MCF 10A (cell line): ENCODE data around the gene TUT4. TPM values are rescaled to one million over a fixed set of nuclear protein-coding genes. Genes with fewer than 3 reads are reported as not detected.

Source experiments
- BruUV-seq: library from RNA; stranded (reverse); fragments of 400-500 nt; replicated peaks from 2 replicates; lab custom pipeline; 2021; lab: Mats Ljungman, UMichigan
- CTCF ChIA-PET: fragments of 300-600 bp; sonication (Branson Sonifier 250); formaldehyde crosslinking; extraction: SDS; loops from one replicate; lab custom pipeline; 2021; ENCODE audit warnings: antibody characterized with exemption, inconsistent platforms; lab: Yijun Ruan, JAX
- POLR2A ChIA-PET: fragments of 300-600, 350-650 bp; sonication (Branson Sonifier 250); formaldehyde crosslinking; extraction: SDS; loops from one replicate; lab custom pipeline; 2020; ENCODE audit warnings: antibody characterized with exemption, inconsistent platforms; lab: Yijun Ruan, JAX
- DNase-seq: peaks from one replicate; pipeline ENCODE4 v3.0.0-alpha.2; 2018; ENCODE audit not compliant: unreplicated experiment
- H3K27ac Mint-ChIP-seq: one replicate; pipeline ENCODE4 v1.8.0; 2022; ENCODE audit warnings: mild to moderate bottlenecking, low read depth, mixed read lengths; ENCODE audit not compliant: unreplicated experiment
- H3K27me3 Mint-ChIP-seq: one replicate; pipeline ENCODE4 v1.8.0; 2022; ENCODE audit warnings: mixed read lengths; ENCODE audit not compliant: insufficient read depth, unreplicated experiment
- H3K36me3 Mint-ChIP-seq: one replicate; pipeline ENCODE4 v1.8.0; 2022; ENCODE audit warnings: mild to moderate bottlenecking, moderate library complexity, mixed read lengths; ENCODE audit not compliant: insufficient read depth, unreplicated experiment
- H3K4me1 Mint-ChIP-seq: one replicate; pipeline ENCODE4 v1.8.0; 2022; ENCODE audit warnings: mixed read lengths; ENCODE audit not compliant: insufficient read depth, unreplicated experiment
- H3K4me3 Mint-ChIP-seq: one replicate; pipeline ENCODE4 v1.8.0; 2022; ENCODE audit warnings: mild to moderate bottlenecking, moderate library complexity, mixed read lengths; ENCODE audit not compliant: unreplicated experiment
- H3K9me3 Mint-ChIP-seq: one replicate; pipeline ENCODE4 v1.8.0; 2022; ENCODE audit warnings: mixed read lengths; ENCODE audit not compliant: unreplicated experiment
- CTCF ChIP-seq: fragments of 200-600 bp; IDR thresholded peaks from one replicate; pipeline ENCODE4 v1.8.0; 2022; ENCODE audit warnings: antibody characterized with exemption, mild to moderate bottlenecking; ENCODE audit not compliant: unreplicated experiment
- intact Hi-C: fragments of 100-400 bp; cut with micrococcal nuclease; formaldehyde crosslinking; loops from 2 replicates; pipeline ENCODE4 v1.14.1; 2022
- total RNA-seq: library from RNA; stranded (reverse); gene quantifications from 2 replicates; pipeline ENCODE4 v1.2.3, GENCODE V29; 2022

Gene TUT4
- total RNA-seq, 1 experiment from 2014 or later: 90.7 TPM

DNA sequence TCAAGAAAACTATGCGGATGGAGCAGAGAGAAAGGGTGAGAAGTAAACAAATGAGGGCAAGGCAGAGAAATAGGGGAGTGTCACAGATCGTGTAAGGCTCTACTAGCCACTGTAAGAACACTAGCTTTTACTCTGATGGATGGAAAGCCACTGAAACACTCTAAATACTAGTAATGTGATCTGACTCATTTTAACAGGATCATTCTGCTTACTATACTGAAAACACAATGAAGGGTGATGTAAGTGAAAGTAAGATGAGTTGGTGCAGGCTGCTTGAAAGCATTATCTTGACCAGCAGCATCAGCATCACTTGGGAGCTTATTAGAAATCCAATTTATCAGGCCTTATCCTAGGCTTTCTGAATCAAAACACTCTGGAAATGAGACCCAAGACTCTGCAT is 32.7 kb downstream of the TUT4 start:
- ChIA-PET POLR2A (interaction anchor here (0.7 to 1.0 kb wide), 4 partner anchors 9 to 150 kb away, joined by 3 to 4 read pairs (median 4); no protein-coding TSS in a partner anchor), CTCF (interaction anchor here (0.6 kb wide), 1 partner anchor 162 kb away, joined by 7 read pairs; no protein-coding TSS in a partner anchor)
- no peak for DNase-seq
- intact Hi-C loops: no loop called here
- H3K36me3 Mint-ChIP-seq: peaks cover 76% of the 10 kb centered on the region
- no peak overlapping the region for H3K27ac Mint-ChIP-seq
- no peaks in the 10 kb centered on the region for H3K9me3 Mint-ChIP-seq
- no peak overlapping the region for H3K4me3 Mint-ChIP-seq
- TF ChIP-seq CTCF: no peak
- H3K4me1 Mint-ChIP-seq: peaks cover 11% of the 10 kb centered on the region
- BruUV-seq: no TSS peak
- H3K27me3 Mint-ChIP-seq: no peaks in the 10 kb centered on the region

GRCh38 chr1:52518962-52519361 is 33.9 kb downstream of the TUT4 start:
- DNase-seq: no peak
- CTCF ChIA-PET: no interaction called here
- H3K4me3 Mint-ChIP-seq: no peak overlapping the region
- POLR2A ChIA-PET: no interaction called here
- peaks cover 72% of the 10 kb centered on the region for H3K36me3 Mint-ChIP-seq
- TF ChIP-seq CTCF: no peak
- H3K27ac Mint-ChIP-seq: no peak overlapping the region
- no peaks in the 10 kb centered on the region for H3K9me3 Mint-ChIP-seq
- intact Hi-C loops: no loop called here
- BruUV-seq: no TSS peak
- peaks cover 11% of the 10 kb centered on the region for H3K4me1 Mint-ChIP-seq
- no peaks in the 10 kb centered on the region for H3K27me3 Mint-ChIP-seq

GRCh38 chr1:52511851-52512615 is 40.9 kb downstream of the TUT4 start:
- Mint-ChIP-seq H3K27ac (no peak overlapping the region), H3K4me3 (no peak overlapping the region), H3K4me1 (peaks cover 7% of the 10 kb centered on the region), H3K9me3 (no peaks in the 10 kb centered on the region), H3K36me3 (peaks cover 85% of the 10 kb centered on the region), H3K27me3 (no peaks in the 10 kb centered on the region)
- intact Hi-C loops: no loop called here
- ChIA-PET CTCF (interaction anchor here (1.1 kb wide), 1 partner anchor 175 kb away, joined by 4 read pairs; no protein-coding TSS in a partner anchor), POLR2A (interaction anchor here (0.6 to 1.6 kb wide), 2 partner anchors 9 to 74 kb away, joined by 3 to 8 read pairs; no protein-coding TSS in a partner anchor)
- no peak for DNase-seq
- no peak for TF ChIP-seq CTCF
- no TSS peak for BruUV-seq

GRCh38 chr1:52511439-52511838 is 41.5 kb downstream of the TUT4 start:
- CTCF ChIA-PET: interaction anchor here (0.7 to 1.1 kb wide), 2 partner anchors 175 to 1315 kb away, joined by 3 to 4 read pairs; no protein-coding TSS in a partner anchor
- intact Hi-C loops: no loop called here
- no TSS peak for BruUV-seq

More at GRCh38 chr1:52511439-52511838, 41.5 kb downstream of the TUT4 start:
- H3K9me3 Mint-ChIP-seq: no peaks in the 10 kb centered on the region
- no peak for DNase-seq
- peaks cover 85% of the 10 kb centered on the region for H3K36me3 Mint-ChIP-seq
- H3K27me3 Mint-ChIP-seq: no peaks in the 10 kb centered on the region
- TF ChIP-seq CTCF: no peak
- peaks cover 7% of the 10 kb centered on the region for H3K4me1 Mint-ChIP-seq
- POLR2A ChIA-PET: interaction anchor here (0.6 to 1.6 kb wide), 3 partner anchors 9 to 182 kb away, joined by 3 to 8 read pairs (median 4); partner anchors contain the start of gene TUT4
- no peak overlapping the region for H3K4me3 Mint-ChIP-seq
- no peak overlapping the region for H3K27ac Mint-ChIP-seq
